Endothelial cell of umbilical vein (primary cell): ENCODE measurements around the gene ACER3. TPM values are rescaled to one million over a fixed set of nuclear protein-coding genes. Genes with fewer than 3 reads are reported as not detected.

ENCODE experiments used
- BruUV-seq: library from RNA; stranded (reverse); fragments of 400-500 nt; replicated peaks from 2 replicates; lab custom pipeline; 2021; lab: Mats Ljungman, UMichigan
- CTCF ChIA-PET: fragments of 300-600, 350-600 bp; sonication (Branson Sonifier 250); formaldehyde crosslinking; loops from one replicate; lab custom pipeline; 2021; ENCODE audit warnings: antibody characterized with exemption, inconsistent platforms; lab: Charles Lee
- POLR2A ChIA-PET: fragments of 300-600, 350-600 bp; sonication (Branson Sonifier 250); formaldehyde crosslinking; loops from one replicate; lab custom pipeline; 2021; ENCODE audit warnings: antibody characterized with exemption, inconsistent platforms; lab: Charles Lee
- DNase-seq: peaks from one replicate; pipeline ENCODE4 v3.0.0-alpha.2; 2011; ENCODE audit warnings: low read depth, low spot score
- FAIRE-seq: peaks from 2 replicates; lab custom pipeline; 2011; peaks lifted over from hg19 to GRCh38; lab: Jason Lieb, UNC
- H2AFZ ChIP-seq: 2 replicates; pipeline ENCODE4 v1.6.0; 2012; ENCODE audit warnings: low read depth, low read length, control low read depth, inconsistent platforms
- H3K27ac ChIP-seq: 2 replicates; pipeline ENCODE4 v1.5.1; 2011; ENCODE audit warnings: low read depth, mild to moderate bottlenecking, control low read depth, low read length, moderate library complexity; ENCODE audit not compliant: insufficient read depth
- H3K27me3 ChIP-seq, 2 experiments: 2 replicates each; pipeline versions ENCODE4 v1.6.0 to v1.6.1; 2011; ENCODE audit warnings: low read length in 2 of 2, mixed read lengths in 1 of 2; ENCODE audit not compliant: control insufficient read depth in 2 of 2, insufficient read depth in 2 of 2
- H3K36me3 ChIP-seq, 2 experiments: 2 replicates in 1 of 2; 3 replicates in 1 of 2; pipeline ENCODE4 v1.5.1; 2011; ENCODE audit warnings: low read length in 2 of 2, mild to moderate bottlenecking in 1 of 2, moderate library complexity in 1 of 2; ENCODE audit not compliant: control insufficient read depth in 2 of 2, insufficient read depth in 2 of 2; ENCODE audit errors: extremely low read depth in 1 of 2
- H3K4me1 ChIP-seq: 3 replicates; pipeline ENCODE4 v1.5.1; 2011; ENCODE audit warnings: mild to moderate bottlenecking, low read length; ENCODE audit not compliant: control insufficient read depth, insufficient read depth; ENCODE audit errors: extremely low read depth
- H3K4me2 ChIP-seq: 2 replicates; pipeline ENCODE4 v1.6.1; 2011; ENCODE audit warnings: low read length, control low read depth, mixed read lengths; ENCODE audit not compliant: insufficient read depth
- H3K4me3 ChIP-seq, 3 experiments: fragments of 200-600 bp in 1 of 3; sonication (generic), shearing (Covaris generic) in 1 of 3; replicated peaks in 1 of 3; 2 replicates each; pipeline ENCODE4 v1.5.1; 2011 to 2016; ENCODE audit warnings: control low read depth in 3 of 3, low read length in 3 of 3, mild to moderate bottlenecking in 2 of 3, inconsistent platforms in 1 of 3, low read depth in 1 of 3, moderate library complexity in 1 of 3; ENCODE audit not compliant: insufficient read depth in 1 of 3
- H3K79me2 ChIP-seq: 2 replicates; pipeline ENCODE4 v1.6.0; 2012; ENCODE audit warnings: low read length, inconsistent platforms; ENCODE audit not compliant: control insufficient read depth, insufficient read depth
- H3K9ac ChIP-seq: replicated peaks from 2 replicates; pipeline ENCODE3; 2011; ENCODE audit warnings: low read length, control low read depth; ENCODE audit not compliant: insufficient read depth; ENCODE audit errors: extremely low read depth
- H3K9me1 ChIP-seq: replicated peaks from 3 replicates; pipeline ENCODE4 v1.6.0; 2011; ENCODE audit warnings: mild to moderate bottlenecking, low read length; ENCODE audit not compliant: control insufficient read depth, insufficient read depth; ENCODE audit errors: extremely low read depth
- H3K9me3 ChIP-seq: replicated peaks from 2 replicates; pipeline ENCODE4 v1.5.1; 2012; ENCODE audit warnings: low read length, inconsistent platforms; ENCODE audit not compliant: control insufficient read depth, insufficient read depth
- H4K20me1 ChIP-seq: replicated peaks from 2 replicates; pipeline ENCODE3; 2011; ENCODE audit warnings: mild to moderate bottlenecking, low read length; ENCODE audit not compliant: control insufficient read depth, insufficient read depth; ENCODE audit errors: extremely low read depth
- EZH2 ChIP-seq: IDR thresholded peaks from 2 replicates; pipeline ENCODE4 v1.6.1; 2012; ENCODE audit warnings: borderline replicate concordance, low read depth, mild to moderate bottlenecking, moderate library complexity, low read length, inconsistent platforms; ENCODE audit not compliant: severe bottlenecking
- FOS ChIP-seq: IDR thresholded peaks from 2 replicates; pipeline ENCODE4 v1.6.1; 2011; ENCODE audit warnings: mild to moderate bottlenecking, low read length, moderate library complexity, borderline replicate concordance; ENCODE audit not compliant: insufficient read depth
- GATA2 ChIP-seq: IDR thresholded peaks from 2 replicates; pipeline ENCODE4 v1.7.0; 2011; ENCODE audit warnings: low read depth, mild to moderate bottlenecking, moderate library complexity, mixed read lengths, low read length; ENCODE audit not compliant: insufficient read length, insufficient read depth
- POLR2A ChIP-seq: IDR thresholded peaks from 2 replicates; pipeline ENCODE4 v1.6.1; 2012; ENCODE audit warnings: low read depth, mild to moderate bottlenecking, control low read depth, low read length
- dilution Hi-C: fragments of 300-500 bp; cut with MboI; formaldehyde crosslinking; loops from one replicate; pipeline ENCODE4 v1.15.0; 2019; ENCODE audit warnings: low sequenced_read_pairs; ENCODE audit not compliant: extremely low pct_ligation_motif_present
- intact Hi-C: fragments of 100-400 bp; cut with micrococcal nuclease; formaldehyde crosslinking; loops from one replicate; pipeline ENCODE4 v1.10.0; 2022
- polyA plus RNA-seq, 4 experiments: library from polyadenylated mRNA; depleted of rRNA in 3 of 4; stranded (reverse) in 3 of 4; unstranded in 1 of 4; fragments of >200 nt; gene quantifications; 2 replicates each; pipeline versions ENCODE4 v1.2.1 to v1.2.3, GENCODE V29; 2011 to 2012; ENCODE audit warnings: missing spikeins in 1 of 4
- total RNA-seq: library from RNA; stranded (reverse); gene quantifications from 2 replicates; pipeline ENCODE4 v1.2.3, GENCODE V29; 2021
- TF ChIP-seq, protein P1 (sequence below): IDR thresholded peaks from 2 replicates; pipeline ENCODE4 v1.6.1; 2011; ENCODE audit not compliant: insufficient read depth, insufficient read length
- TF ChIP-seq, protein P2 (sequence below), 2 donors: IDR thresholded peaks; 1 replicate in 1 of 2; 2 replicates in 1 of 2; pipeline ENCODE4 v1.5.1; 2011; ENCODE audit warnings: low read length in 2 of 2, mild to moderate bottlenecking in 2 of 2, moderate library complexity in 2 of 2, control low read depth in 1 of 2, inconsistent platforms in 1 of 2, low read depth in 1 of 2; ENCODE audit not compliant: insufficient read depth in 1 of 2; ENCODE audit errors: extremely low read depth in 1 of 2

Gene ACER3
- total and polyA plus RNA-seq, 2 donors (not counting 3 experiments of a cell fraction or from before 2014, with no cell fraction given): 9.9 to 31.6 TPM

DNA sequence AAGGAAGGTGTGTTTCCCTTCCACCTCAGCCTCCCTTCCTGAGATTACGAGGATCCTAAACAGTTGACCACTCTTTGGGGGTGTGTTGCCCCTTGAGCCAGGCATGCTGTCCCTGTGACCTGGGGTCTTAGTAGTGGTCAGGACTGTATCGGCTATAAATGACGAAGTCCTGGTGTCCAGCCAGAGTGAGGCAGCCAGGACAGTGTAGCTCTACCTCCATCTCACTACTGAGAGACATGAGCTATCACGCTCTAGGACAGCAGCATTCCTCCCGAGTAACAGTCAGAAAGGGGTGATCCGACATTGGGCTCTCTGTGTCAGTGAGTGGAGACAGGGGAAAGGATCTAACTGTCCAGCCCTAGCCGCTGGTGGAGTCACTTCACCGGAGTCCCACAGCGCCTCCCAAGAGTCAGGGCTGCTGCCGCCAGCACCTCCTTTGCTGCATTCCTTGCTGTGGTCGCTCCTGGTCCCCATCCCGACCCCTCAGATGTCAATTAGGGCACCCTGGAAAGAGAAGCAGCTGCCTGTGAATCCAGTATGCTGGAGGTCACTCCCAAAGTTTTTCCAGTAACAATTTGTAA, 170.2 kb downstream of the ACER3 start:
- no peak for FAIRE-seq
- POLR2A ChIA-PET: no interaction called here

DNA sequence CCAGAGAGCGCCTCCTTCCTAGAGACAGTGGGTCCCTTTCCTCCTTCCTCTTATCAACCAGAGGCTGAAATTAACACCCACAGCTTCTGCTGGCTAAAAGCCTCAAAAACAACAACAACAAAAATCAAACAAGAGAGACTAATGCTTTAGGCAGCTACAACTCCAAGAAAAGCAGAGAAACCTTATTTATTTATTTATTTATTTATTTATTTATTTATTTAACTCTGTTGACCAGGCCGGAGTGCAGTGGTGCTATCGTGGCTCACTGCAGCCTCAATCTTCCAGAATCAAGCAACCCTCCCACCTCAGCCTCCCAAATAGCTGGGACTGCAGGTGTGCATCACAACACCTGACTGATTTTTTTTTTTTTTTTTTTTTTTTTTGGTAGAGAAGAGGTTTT, 170.9 kb downstream of the ACER3 start:
- Histone ChIP-seq H3K4me3 (no peak overlapping the region), H3K9ac (no peak overlapping the region), H3K9me3 (no peaks in the 10 kb centered on the region), H2AFZ (no peak overlapping the region), H3K79me2 (no peaks in the 10 kb centered on the region), H3K36me3 (no peaks in the 10 kb centered on the region), H3K4me1 (no peaks in the 10 kb centered on the region), H3K4me2 (no peak overlapping the region), H3K27ac (no peak overlapping the region), H3K9me1 (no peaks in the 10 kb centered on the region), H4K20me1 (no peaks in the 10 kb centered on the region), H3K27me3 (peaks cover 12 to 19% of the 10 kb centered on the region in 2 experiments)
- DNase-seq (no peak), FAIRE-seq (no peak)
- no TSS peak for BruUV-seq
- dilution Hi-C loops: no loop called here
- TF ChIP-seq, protein P1, sequence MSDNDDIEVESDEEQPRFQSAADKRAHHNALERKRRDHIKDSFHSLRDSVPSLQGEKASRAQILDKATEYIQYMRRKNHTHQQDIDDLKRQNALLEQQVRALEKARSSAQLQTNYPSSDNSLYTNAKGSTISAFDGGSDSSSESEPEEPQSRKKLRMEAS: no peak
- TF ChIP-seq POLR2A: no peak
- CTCF ChIA-PET: interaction anchor here (1.2 to 4.5 kb wide), 2 partner anchors 83 to 112 kb away, joined by 3 to 18 read pairs; no protein-coding TSS in a partner anchor
- POLR2A ChIA-PET: no interaction called here
- intact Hi-C loops: no loop called here

More for the DNA sequence above, 170.2 kb downstream of the ACER3 start:
- H3K27ac ChIP-seq: no peak overlapping the region
- no peak overlapping the region for H3K4me2 ChIP-seq
- BruUV-seq: no TSS peak
- no peaks in the 10 kb centered on the region for H3K9me3 ChIP-seq
- H3K9ac ChIP-seq: no peak overlapping the region
- no peak overlapping the region for H3K4me3 ChIP-seq
- dilution Hi-C loops: no loop called here
- intact Hi-C loops: no loop called here
- H3K36me3 ChIP-seq: no peaks in the 10 kb centered on the region
- H3K9me1 ChIP-seq: no peaks in the 10 kb centered on the region
- CTCF ChIA-PET: interaction anchor here (4.5 kb wide), 1 partner anchor 111 kb away, joined by 18 read pairs; no protein-coding TSS in a partner anchor
- TF ChIP-seq POLR2A: no peak
- TF ChIP-seq FOS: no peak
- no peak for TF ChIP-seq GATA2
- TF ChIP-seq, protein P2, sequence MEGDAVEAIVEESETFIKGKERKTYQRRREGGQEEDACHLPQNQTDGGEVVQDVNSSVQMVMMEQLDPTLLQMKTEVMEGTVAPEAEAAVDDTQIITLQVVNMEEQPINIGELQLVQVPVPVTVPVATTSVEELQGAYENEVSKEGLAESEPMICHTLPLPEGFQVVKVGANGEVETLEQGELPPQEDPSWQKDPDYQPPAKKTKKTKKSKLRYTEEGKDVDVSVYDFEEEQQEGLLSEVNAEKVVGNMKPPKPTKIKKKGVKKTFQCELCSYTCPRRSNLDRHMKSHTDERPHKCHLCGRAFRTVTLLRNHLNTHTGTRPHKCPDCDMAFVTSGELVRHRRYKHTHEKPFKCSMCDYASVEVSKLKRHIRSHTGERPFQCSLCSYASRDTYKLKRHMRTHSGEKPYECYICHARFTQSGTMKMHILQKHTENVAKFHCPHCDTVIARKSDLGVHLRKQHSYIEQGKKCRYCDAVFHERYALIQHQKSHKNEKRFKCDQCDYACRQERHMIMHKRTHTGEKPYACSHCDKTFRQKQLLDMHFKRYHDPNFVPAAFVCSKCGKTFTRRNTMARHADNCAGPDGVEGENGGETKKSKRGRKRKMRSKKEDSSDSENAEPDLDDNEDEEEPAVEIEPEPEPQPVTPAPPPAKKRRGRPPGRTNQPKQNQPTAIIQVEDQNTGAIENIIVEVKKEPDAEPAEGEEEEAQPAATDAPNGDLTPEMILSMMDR (IDR thresholded peaks at IDR 0.05; ENCODE audit: extremely low read depth in 1 of 2, insufficient read depth in 1 of 2, low read depth in 1 of 2, low read length in 2 of 2): no peak
- TF ChIP-seq EZH2: no peak
- no peaks in the 10 kb centered on the region for H3K4me1 ChIP-seq
- H4K20me1 ChIP-seq: no peaks in the 10 kb centered on the region
- no peak for DNase-seq
- no peaks in the 10 kb centered on the region for H3K79me2 ChIP-seq
- peaks cover 9 to 15% of the 10 kb centered on the region in 2 experiments for H3K27me3 ChIP-seq
- H2AFZ ChIP-seq: no peak overlapping the region
